Keratinocyte (primary cell): ENCODE results near the gene FRZB. TPM values are rescaled to one million over a fixed set of nuclear protein-coding genes. Genes with fewer than 3 reads are reported as not detected.

Source experiments
- DNase-seq: peaks from one replicate; pipeline ENCODE4 v3.0.0-alpha.2; 2011; ENCODE audit warnings: low read depth, missing footprints, low spot score
- FAIRE-seq: peaks from 2 replicates; lab custom pipeline; 2011; peaks lifted over from hg19 to GRCh38; lab: Jason Lieb, UNC
- H2AFZ ChIP-seq: 2 replicates; pipeline ENCODE4 v1.6.0; 2012; ENCODE audit warnings: low read length, control low read depth, inconsistent platforms; ENCODE audit not compliant: control insufficient read depth
- H3K27ac ChIP-seq: 2 replicates; pipeline ENCODE4 v1.5.1; 2011; ENCODE audit warnings: low read length; ENCODE audit not compliant: control insufficient read depth, insufficient read depth
- H3K27me3 ChIP-seq: 3 replicates; pipeline ENCODE4 v1.6.0; 2011; ENCODE audit warnings: low read length; ENCODE audit not compliant: control insufficient read depth, insufficient read depth; ENCODE audit errors: extremely low read depth
- H3K36me3 ChIP-seq, 2 experiments: 2 replicates in 1 of 2; 3 replicates in 1 of 2; pipeline ENCODE4 v1.5.1; 2011; ENCODE audit warnings: low read length in 2 of 2, mild to moderate bottlenecking in 1 of 2; ENCODE audit not compliant: control insufficient read depth in 2 of 2, insufficient read depth in 2 of 2; ENCODE audit errors: extremely low read depth in 1 of 2
- H3K4me1 ChIP-seq: 3 replicates; pipeline ENCODE4 v1.5.1; 2011; ENCODE audit warnings: low read length; ENCODE audit not compliant: control insufficient read depth, insufficient read depth; ENCODE audit errors: extremely low read depth
- H3K4me2 ChIP-seq: 3 replicates; pipeline ENCODE4 v1.6.0; 2011; ENCODE audit warnings: low read depth, low read length; ENCODE audit not compliant: control insufficient read depth, insufficient read depth; ENCODE audit errors: extremely low read depth
- H3K4me3 ChIP-seq, 3 experiments: fragments of 200-600 bp in 1 of 3; sonication (generic) in 1 of 3; 2 replicates in 2 of 3; 3 replicates in 1 of 3; pipeline ENCODE4 v1.5.1; 2011 to 2016; ENCODE audit warnings: low read length in 3 of 3, mild to moderate bottlenecking in 3 of 3, control low read depth in 2 of 3, inconsistent platforms in 1 of 3, low read depth in 1 of 3, mixed read lengths in 1 of 3, mixed run types in 1 of 3, moderate library complexity in 1 of 3; ENCODE audit not compliant: control insufficient read depth in 2 of 3, insufficient read depth in 2 of 3; ENCODE audit errors: extremely low read depth in 1 of 3
- H3K79me2 ChIP-seq: 2 replicates; pipeline ENCODE4 v1.6.0; 2012; ENCODE audit warnings: low read length; ENCODE audit not compliant: control insufficient read depth, insufficient read depth
- H3K9ac ChIP-seq: 3 replicates; pipeline ENCODE4 v1.6.0; 2011; ENCODE audit warnings: low read length; ENCODE audit not compliant: control insufficient read depth, insufficient read depth; ENCODE audit errors: extremely low read depth
- H3K9me1 ChIP-seq: 3 replicates; pipeline ENCODE4 v1.6.0; 2011; ENCODE audit warnings: low read length; ENCODE audit not compliant: control insufficient read depth, insufficient read depth; ENCODE audit errors: extremely low read depth
- H3K9me3 ChIP-seq: 2 replicates; pipeline ENCODE4 v1.5.1; 2012; ENCODE audit warnings: low read depth, low read length; ENCODE audit not compliant: control insufficient read depth
- H4K20me1 ChIP-seq: 3 replicates; pipeline ENCODE4 v1.6.0; 2011; ENCODE audit warnings: low read length; ENCODE audit not compliant: control insufficient read depth, insufficient read depth; ENCODE audit errors: extremely low read depth
- CTCF ChIP-seq, 3 experiments: IDR thresholded peaks in 1 of 3; conservative IDR thresholded peaks in 1 of 3; optimal IDR thresholded peaks in 1 of 3; 2 replicates in 2 of 3; 3 replicates in 1 of 3; pipeline versions ENCODE3 to v1.5.1; 2011; ENCODE audit warnings: low read length in 3 of 3, mild to moderate bottlenecking in 3 of 3, moderate library complexity in 2 of 3, control low read depth in 1 of 3, inconsistent platforms in 1 of 3; ENCODE audit not compliant: insufficient read depth in 2 of 3; ENCODE audit errors: extremely low read depth in 1 of 3
- EZH2 ChIP-seq: IDR thresholded peaks from one replicate; pipeline ENCODE4 v1.6.1; 2012; ENCODE audit warnings: inconsistent platforms, mild to moderate bottlenecking, low read length, moderate library complexity
- dilution Hi-C: fragments of 300-500 bp; cut with MboI; formaldehyde crosslinking; loops from one replicate; pipeline ENCODE4 v1.7.0; 2020; ENCODE audit warnings: low sequenced_read_pairs; ENCODE audit not compliant: extremely low pct_ligation_motif_present
- polyA plus RNA-seq, 5 experiments: library from polyadenylated mRNA; depleted of rRNA in 3 of 5; stranded (reverse) in 3 of 5; stranded (forward) in 1 of 5; unstranded in 1 of 5; fragments of >200 nt; gene quantifications; 1 replicate in 1 of 5; 2 replicates in 3 of 5; 3 replicates in 1 of 5; pipeline versions ENCODE4 v1.2.1 to v1.2.3, GENCODE V29; 2011 to 2012; ENCODE audit warnings: missing spikeins in 2 of 5, low read depth in 1 of 5, low replicate concordance in 1 of 5

The FRZB gene
- polyA plus RNA-seq, 1 donor (not counting 4 experiments of a cell fraction or from before 2014, with no cell fraction given) = 0.05 TPM

- H3K9me1 ChIP-seq = no peaks in the 10 kb centered on the region
These were observed 33.2 kb downstream of the FRZB start for GRCh38 chr2:182833084-182833854.

DNA sequence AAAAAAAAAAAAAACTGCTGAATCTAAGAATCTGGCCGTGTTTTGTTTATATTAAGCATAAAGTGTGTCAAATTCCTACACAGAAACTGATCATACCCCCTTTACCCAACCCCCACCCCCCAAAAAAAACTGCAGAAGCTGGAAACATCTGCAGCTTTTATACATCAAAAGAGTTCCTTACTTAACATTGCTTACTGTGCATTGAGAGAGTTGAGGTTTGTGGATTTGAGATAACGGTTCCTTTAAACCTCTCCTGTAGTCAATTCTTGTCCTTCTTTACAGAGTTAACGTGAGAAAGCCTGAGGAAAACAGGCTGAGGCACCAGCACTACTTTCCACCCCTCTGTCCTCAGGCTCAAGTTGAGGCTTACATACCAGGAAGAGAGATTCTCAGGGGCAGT is 34.5 kb downstream of the FRZB start:
- TF ChIP-seq EZH2 (no peak), CTCF (optimal IDR thresholded peaks at IDR 0.05 in 1 of 3, IDR thresholded peaks at IDR 0.05 in 1 of 3, conservative IDR thresholded peaks at IDR 0.05 in 1 of 3; ENCODE audit: extremely low read depth in 1 of 3, insufficient read depth in 2 of 3, low read length in 3 of 3) (no peak)
- Histone ChIP-seq H4K20me1 (no peaks in the 10 kb centered on the region), H3K9me1 (no peaks in the 10 kb centered on the region), H3K9me3 (no peaks in the 10 kb centered on the region), H3K4me2 (no peak overlapping the region), H3K4me1 (no peaks in the 10 kb centered on the region), H2AFZ (no peak overlapping the region), H3K9ac (no peak overlapping the region), H3K79me2 (no peaks in the 10 kb centered on the region), H3K4me3 (no peak overlapping the region), H3K27me3 (no peaks in the 10 kb centered on the region), H3K27ac (no peak overlapping the region), H3K36me3 (no peaks in the 10 kb centered on the region)
- DNase-seq (no peak), FAIRE-seq (no peak)
- dilution Hi-C loops = no loop called here

More at GRCh38 chr2:182833084-182833854, 33.2 kb downstream of the FRZB start:
- Histone ChIP-seq H3K4me1 (no peaks in the 10 kb centered on the region), H3K4me2 (no peak overlapping the region), H2AFZ (no peak overlapping the region), H3K79me2 (no peaks in the 10 kb centered on the region), H4K20me1 (no peaks in the 10 kb centered on the region), H3K27me3 (no peaks in the 10 kb centered on the region), H3K9ac (no peak overlapping the region), H3K27ac (no peak overlapping the region), H3K9me3 (no peaks in the 10 kb centered on the region), H3K4me3 (no peak overlapping the region), H3K36me3 (no peaks in the 10 kb centered on the region)
- dilution Hi-C loops = no loop called here
- DNase-seq (no peak), FAIRE-seq (no peak)
- TF ChIP-seq CTCF (optimal IDR thresholded peaks at IDR 0.05 in 1 of 3, IDR thresholded peaks at IDR 0.05 in 1 of 3, conservative IDR thresholded peaks at IDR 0.05 in 1 of 3; ENCODE audit: extremely low read depth in 1 of 3, insufficient read depth in 2 of 3, low read length in 3 of 3) (no peak), EZH2 (no peak)
